GM18873 (cell line): Measurements from ENCODE around the gene SOCS6.
A peak's percentile ranks its signal among the peaks of the same experiment; 100 is the strongest.
"Not testable (repeated sequence)": the region's sequence is repeated elsewhere in the genome, so short reads cannot be mapped to it uniquely, and the experiment has no call there.

Experiments used
- ATAC-seq: cut with Tn5 transposase; IDR thresholded peaks from one replicate; pipeline ENCODE4 v1.9.1; 2021; ENCODE audit warnings: mild to moderate bottlenecking, moderate library complexity, moderate number of reproducible peaks; ENCODE audit not compliant: unreplicated experiment, low FRiP score

The SOCS6 gene

GRCh38 chr18:70288851-70289328, at the start of gene SOCS6:
SOCS6 (plus strand) TSS chr18:70289045; CDS start chr18:70324669, 35,624 bp downstream.
- peak; percentile 50 for ATAC-seq

- ATAC-seq = no peak
Measured at GRCh38 chr18:70243131-70243929, 45.5 kb upstream of the SOCS6 start.

- ATAC-seq = no peak
Measured at GRCh38 chr18:70246061-70246466, 42.8 kb upstream of the SOCS6 start.

- ATAC-seq = no peak
Measured at GRCh38 chr18:70249118-70249517, 39.7 kb upstream of the SOCS6 start.

- not testable (repeated sequence) for ATAC-seq
Measured at GRCh38 chr18:70249861-70250260, 39.0 kb upstream of the SOCS6 start.

- ATAC-seq = no peak
Measured at GRCh38 chr18:70250781-70251180, 38.1 kb upstream of the SOCS6 start.

- no peak for ATAC-seq
Measured at GRCh38 chr18:70256184-70256583, 32.7 kb upstream of the SOCS6 start.

GRCh38 chr18:70256994-70257393, 31.9 kb upstream of the SOCS6 start:
- no peak for ATAC-seq

GRCh38 chr18:70258243-70258642, 30.6 kb upstream of the SOCS6 start:
- ATAC-seq = no peak

- ATAC-seq = no peak
Measured at GRCh38 chr18:70260683-70261082, 28.2 kb upstream of the SOCS6 start.

GRCh38 chr18:70261141-70261788, 27.6 kb upstream of the SOCS6 start:
- no peak for ATAC-seq

GRCh38 chr18:70263336-70263735, 25.5 kb upstream of the SOCS6 start:
- no peak for ATAC-seq

GRCh38 chr18:70271742-70272141, 17.1 kb upstream of the SOCS6 start:
- no peak for ATAC-seq

GRCh38 chr18:70273021-70273420, 15.8 kb upstream of the SOCS6 start:
- no peak for ATAC-seq

- no peak for ATAC-seq
Measured at GRCh38 chr18:70276416-70277191, 12.2 kb upstream of the SOCS6 start.

- ATAC-seq = no peak
Measured at GRCh38 chr18:70279470-70279869, 9.4 kb upstream of the SOCS6 start.

GRCh38 chr18:70280007-70280925, 8.6 kb upstream of the SOCS6 start:
- no peak for ATAC-seq

- ATAC-seq = no peak
Measured at GRCh38 chr18:70284976-70285620, 3.7 kb upstream of the SOCS6 start.

GRCh38 chr18:70287731-70288130, 1.1 kb upstream of the SOCS6 start:
- ATAC-seq = no peak
